GM23338 (cell line): ENCODE measurements around the gene GPI. TPM values are rescaled to one million over a fixed set of nuclear protein-coding genes. Genes with fewer than 3 reads are reported as not detected.

Experiments used
- ATAC-seq: fragments of 200-7000 bp; cut with Tn5 transposase; 3 replicates; pipeline ENCODE4 v1.9.1; 2020
- DNase-seq: peaks from one replicate; pipeline ENCODE4 v3.0.0-alpha.2; 2015; ENCODE audit warnings: low spot score
- H2AFZ ChIP-seq: fragments of 200-600 bp; sonication (generic); 2 replicates; pipeline ENCODE4 v1.8.0; 2016; ENCODE audit warnings: antibody characterized with exemption, mild to moderate bottlenecking, moderate library complexity
- H3F3A ChIP-seq: fragments of 200-600 bp; sonication (generic); replicated peaks from 2 replicates; pipeline ENCODE4 v1.8.0; 2017; ENCODE audit warnings: antibody characterized with exemption, mixed run types, low read depth
- H3K27ac ChIP-seq: fragments of 200-600 bp; sonication (generic); 2 replicates; pipeline ENCODE4 v1.6.1; 2016; ENCODE audit warnings: low read depth
- H3K27me3 ChIP-seq: fragments of 200-600 bp; sonication (generic); 2 replicates; pipeline ENCODE4 v1.8.0; 2016; ENCODE audit warnings: mild to moderate bottlenecking, mixed run types, moderate library complexity; ENCODE audit not compliant: insufficient read depth
- H3K36me3 ChIP-seq: fragments of 200-600 bp; sonication (generic); 2 replicates; pipeline ENCODE4 v1.8.0; 2016; ENCODE audit warnings: mild to moderate bottlenecking; ENCODE audit not compliant: insufficient read depth
- H3K4me1 ChIP-seq: fragments of 200-600 bp; sonication (generic); 2 replicates; pipeline ENCODE4 v1.8.0; 2016; ENCODE audit warnings: mild to moderate bottlenecking, moderate library complexity; ENCODE audit not compliant: insufficient read depth
- H3K4me2 ChIP-seq: fragments of 200-600 bp; sonication (generic); 2 replicates; pipeline ENCODE4 v1.7.1; 2017; ENCODE audit warnings: mixed run types
- H3K4me3 ChIP-seq: fragments of 200-600 bp; sonication (generic); 2 replicates; pipeline ENCODE4 v1.6.1; 2016; ENCODE audit warnings: mixed run types
- H3K79me2 ChIP-seq: fragments of 200-600 bp; sonication (generic); replicated peaks from 2 replicates; pipeline ENCODE4 v1.8.0; 2017; ENCODE audit warnings: mild to moderate bottlenecking; ENCODE audit not compliant: insufficient read depth
- H3K9me2 ChIP-seq: fragments of 200-600 bp; sonication (generic); 2 replicates; pipeline ENCODE4 v1.8.0; 2017; ENCODE audit not compliant: insufficient read depth
- H4K20me1 ChIP-seq: fragments of 200-600 bp; sonication (generic); replicated peaks from 2 replicates; pipeline ENCODE4 v1.8.0; 2017; ENCODE audit warnings: mild to moderate bottlenecking; ENCODE audit not compliant: insufficient read depth
- H3K27ac Mint-ChIP-seq: 2 replicates; pipeline ENCODE4 v1.8.0; 2020; ENCODE audit warnings: inconsistent platforms, mild to moderate bottlenecking, moderate library complexity, mixed read lengths
- H3K27me3 Mint-ChIP-seq: 3 replicates; pipeline ENCODE4 v1.8.0; 2022; ENCODE audit warnings: low read depth, mild to moderate bottlenecking, moderate library complexity, mixed read lengths, inconsistent platforms; ENCODE audit not compliant: insufficient read depth, poor library complexity
- H3K36me3 Mint-ChIP-seq: 3 replicates; pipeline ENCODE4 v1.8.0; 2021; ENCODE audit warnings: low read depth, mild to moderate bottlenecking, inconsistent platforms, moderate library complexity, mixed read lengths
- H3K4me1 Mint-ChIP-seq: 3 replicates; pipeline ENCODE4 v1.8.0; 2020; ENCODE audit warnings: mild to moderate bottlenecking, inconsistent platforms, mixed read lengths
- H3K4me3 Mint-ChIP-seq: 3 replicates; pipeline ENCODE4 v1.8.0; 2021; ENCODE audit warnings: moderate library complexity, mild to moderate bottlenecking, inconsistent platforms, mixed read lengths
- H3K9me3 Mint-ChIP-seq: 3 replicates; pipeline ENCODE4 v1.8.0; 2020; ENCODE audit warnings: moderate library complexity, mild to moderate bottlenecking, inconsistent platforms, mixed read lengths
- CREB1 ChIP-seq: fragments of 250-450 bp; sonication (Bioruptor Pico); IDR thresholded peaks from 2 replicates; pipeline ENCODE4 v1.5.0; 2020; ENCODE audit warnings: low read depth, mild to moderate bottlenecking, moderate library complexity
- EZH2 ChIP-seq: fragments of 200-600 bp; sonication (generic); IDR thresholded peaks from one replicate; pipeline ENCODE4 v1.8.0; 2017; ENCODE audit warnings: antibody characterized with exemption, mild to moderate bottlenecking, low read depth; ENCODE audit not compliant: unreplicated experiment
- EZH2phosphoT487 ChIP-seq: fragments of 200-600 bp; sonication (generic); IDR thresholded peaks from one replicate; pipeline ENCODE4 v1.8.1; 2018; ENCODE audit warnings: antibody characterized with exemption; ENCODE audit not compliant: unreplicated experiment
- NANOG ChIP-seq: IDR thresholded peaks from 2 replicates; pipeline ENCODE4 v1.6.1; 2016; ENCODE audit warnings: antibody characterized with exemption, borderline replicate concordance
- POLR2AphosphoS5 ChIP-seq: IDR thresholded peaks from 2 replicates; pipeline ENCODE4 v1.6.1; 2016; ENCODE audit warnings: antibody characterized with exemption, low read depth
- STAT1 ChIP-seq: IDR thresholded peaks from one replicate; pipeline ENCODE4 v1.6.1; 2016; ENCODE audit warnings: antibody characterized with exemption; ENCODE audit not compliant: unreplicated experiment
- ZNF114 ChIP-seq: fragments of 250-450 bp; sonication (Bioruptor Pico); IDR thresholded peaks from 2 replicates; pipeline ENCODE4 v1.5.0; 2020; ENCODE audit warnings: mild to moderate bottlenecking, moderate library complexity
- ZNF331 ChIP-seq: fragments of 250-450 bp; sonication (Bioruptor Pico); IDR thresholded peaks from 2 replicates; pipeline ENCODE4 v1.5.0; 2020; ENCODE audit warnings: low read depth, mild to moderate bottlenecking, moderate library complexity
- polyA plus RNA-seq: library from polyadenylated mRNA; unstranded; fragments of >200 nt; fragmentation: Nextera tagmentation; extraction: Ambion mirVana; gene quantifications from 2 replicates; pipeline ENCODE4 v1.2.1, GENCODE V29; 2016
- total RNA-seq: library from RNA; depleted of rRNA; stranded (reverse); fragments of >200 nt; shearing (Covaris generic); gene quantifications from 2 replicates; pipeline ENCODE4 v1.2.3, GENCODE V29; 2014
- TF ChIP-seq, protein P1 (sequence below): fragments of 250-450 bp; sonication (Bioruptor Pico); IDR thresholded peaks from 2 replicates; pipeline ENCODE4 v1.5.0; 2020; ENCODE audit warnings: mild to moderate bottlenecking, moderate library complexity
- TF ChIP-seq, protein P2 (sequence below): IDR thresholded peaks from one replicate; pipeline ENCODE4 v1.6.1; 2018; ENCODE audit warnings: antibody characterized with exemption; ENCODE audit not compliant: unreplicated experiment
- TF ChIP-seq, protein P3 (sequence below), 2 experiments: fragments of 200-600 bp in 1 of 2; sonication (generic) in 1 of 2; conservative IDR thresholded peaks; 2 replicates each; pipeline versions ENCODE4 v1.5.1 to v1.6.1; 2016 to 2017; ENCODE audit warnings: antibody characterized with exemption in 2 of 2, low read depth in 2 of 2, mild to moderate bottlenecking in 2 of 2, moderate library complexity in 1 of 2
- TF ChIP-seq, protein P4 (sequence below): IDR thresholded peaks from 2 replicates; pipeline ENCODE4 v1.6.1; 2016; ENCODE audit warnings: antibody characterized with exemption

GPI gene
- total and polyA plus RNA-seq, 2 experiments from 2014 or later = 136 to 327 TPM

DNA sequence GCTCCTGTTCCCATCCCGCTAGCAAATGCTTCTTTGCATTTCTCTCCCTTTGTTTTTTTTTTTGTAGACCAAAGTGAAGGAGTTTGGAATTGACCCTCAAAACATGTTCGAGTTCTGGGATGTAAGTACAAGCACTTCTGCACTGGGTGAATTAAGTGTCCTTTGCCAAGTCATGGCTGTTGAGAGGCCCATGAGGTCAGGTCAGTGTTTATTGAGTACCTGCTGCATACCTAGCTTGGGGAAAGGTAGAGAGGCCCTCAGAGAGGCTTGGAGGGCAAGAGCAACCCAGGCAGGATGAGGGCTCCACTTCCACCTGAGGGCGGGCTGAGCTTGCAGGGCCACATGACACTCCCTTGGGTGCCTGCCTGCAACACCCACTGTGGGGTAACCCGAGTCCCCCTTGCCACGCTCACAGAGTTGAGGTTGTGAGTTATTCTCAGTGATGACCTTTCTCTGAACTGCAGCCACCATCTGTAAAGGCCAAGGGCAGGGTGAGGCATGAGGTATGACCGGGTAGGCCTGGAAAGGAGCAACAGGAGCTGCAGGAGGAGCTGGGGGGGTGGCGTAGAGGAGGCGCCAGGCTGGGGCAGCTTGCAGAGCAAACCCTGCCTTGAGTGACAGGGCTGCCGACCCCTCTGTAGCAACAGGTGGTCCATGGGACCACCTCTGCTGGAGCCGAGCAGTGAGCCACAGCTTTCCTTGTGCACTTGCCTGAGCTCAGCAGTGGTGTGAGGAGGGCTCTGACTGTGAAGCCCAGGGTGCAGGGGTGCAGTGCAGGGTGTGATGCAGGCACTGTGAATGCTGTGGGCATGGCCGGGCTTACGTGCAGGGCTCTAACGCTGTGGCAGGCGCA, 16.6 kb downstream of the GPI start:
- no peaks in the 10 kb centered on the region for H3K9me2 ChIP-seq
- H3K27me3 ChIP-seq = no peaks in the 10 kb centered on the region
- Mint-ChIP-seq H3K36me3 (peaks cover 82% of the 10 kb centered on the region), H3K9me3 (no peaks in the 10 kb centered on the region), H3K4me3 (no peak overlapping the region), H3K27me3 (peaks cover 5% of the 10 kb centered on the region), H3K4me1 (no peaks in the 10 kb centered on the region), H3K27ac (no peak overlapping the region; the same call in 1 of the 2 replicates)
- no peak overlapping the region for H3K4me3 ChIP-seq
- H3K36me3 ChIP-seq = peaks cover 36% of the 10 kb centered on the region
- no peak overlapping the region for H3K4me2 ChIP-seq
- H3F3A ChIP-seq = no peaks in the 10 kb centered on the region
- ATAC-seq (no peak), DNase-seq (no peak)
- no peak overlapping the region for H2AFZ ChIP-seq
- H4K20me1 ChIP-seq = no peaks in the 10 kb centered on the region; the same call in none of the 2 replicates
- no peaks in the 10 kb centered on the region for H3K79me2 ChIP-seq
- H3K4me1 ChIP-seq = no peaks in the 10 kb centered on the region
- TF ChIP-seq, protein P1, sequence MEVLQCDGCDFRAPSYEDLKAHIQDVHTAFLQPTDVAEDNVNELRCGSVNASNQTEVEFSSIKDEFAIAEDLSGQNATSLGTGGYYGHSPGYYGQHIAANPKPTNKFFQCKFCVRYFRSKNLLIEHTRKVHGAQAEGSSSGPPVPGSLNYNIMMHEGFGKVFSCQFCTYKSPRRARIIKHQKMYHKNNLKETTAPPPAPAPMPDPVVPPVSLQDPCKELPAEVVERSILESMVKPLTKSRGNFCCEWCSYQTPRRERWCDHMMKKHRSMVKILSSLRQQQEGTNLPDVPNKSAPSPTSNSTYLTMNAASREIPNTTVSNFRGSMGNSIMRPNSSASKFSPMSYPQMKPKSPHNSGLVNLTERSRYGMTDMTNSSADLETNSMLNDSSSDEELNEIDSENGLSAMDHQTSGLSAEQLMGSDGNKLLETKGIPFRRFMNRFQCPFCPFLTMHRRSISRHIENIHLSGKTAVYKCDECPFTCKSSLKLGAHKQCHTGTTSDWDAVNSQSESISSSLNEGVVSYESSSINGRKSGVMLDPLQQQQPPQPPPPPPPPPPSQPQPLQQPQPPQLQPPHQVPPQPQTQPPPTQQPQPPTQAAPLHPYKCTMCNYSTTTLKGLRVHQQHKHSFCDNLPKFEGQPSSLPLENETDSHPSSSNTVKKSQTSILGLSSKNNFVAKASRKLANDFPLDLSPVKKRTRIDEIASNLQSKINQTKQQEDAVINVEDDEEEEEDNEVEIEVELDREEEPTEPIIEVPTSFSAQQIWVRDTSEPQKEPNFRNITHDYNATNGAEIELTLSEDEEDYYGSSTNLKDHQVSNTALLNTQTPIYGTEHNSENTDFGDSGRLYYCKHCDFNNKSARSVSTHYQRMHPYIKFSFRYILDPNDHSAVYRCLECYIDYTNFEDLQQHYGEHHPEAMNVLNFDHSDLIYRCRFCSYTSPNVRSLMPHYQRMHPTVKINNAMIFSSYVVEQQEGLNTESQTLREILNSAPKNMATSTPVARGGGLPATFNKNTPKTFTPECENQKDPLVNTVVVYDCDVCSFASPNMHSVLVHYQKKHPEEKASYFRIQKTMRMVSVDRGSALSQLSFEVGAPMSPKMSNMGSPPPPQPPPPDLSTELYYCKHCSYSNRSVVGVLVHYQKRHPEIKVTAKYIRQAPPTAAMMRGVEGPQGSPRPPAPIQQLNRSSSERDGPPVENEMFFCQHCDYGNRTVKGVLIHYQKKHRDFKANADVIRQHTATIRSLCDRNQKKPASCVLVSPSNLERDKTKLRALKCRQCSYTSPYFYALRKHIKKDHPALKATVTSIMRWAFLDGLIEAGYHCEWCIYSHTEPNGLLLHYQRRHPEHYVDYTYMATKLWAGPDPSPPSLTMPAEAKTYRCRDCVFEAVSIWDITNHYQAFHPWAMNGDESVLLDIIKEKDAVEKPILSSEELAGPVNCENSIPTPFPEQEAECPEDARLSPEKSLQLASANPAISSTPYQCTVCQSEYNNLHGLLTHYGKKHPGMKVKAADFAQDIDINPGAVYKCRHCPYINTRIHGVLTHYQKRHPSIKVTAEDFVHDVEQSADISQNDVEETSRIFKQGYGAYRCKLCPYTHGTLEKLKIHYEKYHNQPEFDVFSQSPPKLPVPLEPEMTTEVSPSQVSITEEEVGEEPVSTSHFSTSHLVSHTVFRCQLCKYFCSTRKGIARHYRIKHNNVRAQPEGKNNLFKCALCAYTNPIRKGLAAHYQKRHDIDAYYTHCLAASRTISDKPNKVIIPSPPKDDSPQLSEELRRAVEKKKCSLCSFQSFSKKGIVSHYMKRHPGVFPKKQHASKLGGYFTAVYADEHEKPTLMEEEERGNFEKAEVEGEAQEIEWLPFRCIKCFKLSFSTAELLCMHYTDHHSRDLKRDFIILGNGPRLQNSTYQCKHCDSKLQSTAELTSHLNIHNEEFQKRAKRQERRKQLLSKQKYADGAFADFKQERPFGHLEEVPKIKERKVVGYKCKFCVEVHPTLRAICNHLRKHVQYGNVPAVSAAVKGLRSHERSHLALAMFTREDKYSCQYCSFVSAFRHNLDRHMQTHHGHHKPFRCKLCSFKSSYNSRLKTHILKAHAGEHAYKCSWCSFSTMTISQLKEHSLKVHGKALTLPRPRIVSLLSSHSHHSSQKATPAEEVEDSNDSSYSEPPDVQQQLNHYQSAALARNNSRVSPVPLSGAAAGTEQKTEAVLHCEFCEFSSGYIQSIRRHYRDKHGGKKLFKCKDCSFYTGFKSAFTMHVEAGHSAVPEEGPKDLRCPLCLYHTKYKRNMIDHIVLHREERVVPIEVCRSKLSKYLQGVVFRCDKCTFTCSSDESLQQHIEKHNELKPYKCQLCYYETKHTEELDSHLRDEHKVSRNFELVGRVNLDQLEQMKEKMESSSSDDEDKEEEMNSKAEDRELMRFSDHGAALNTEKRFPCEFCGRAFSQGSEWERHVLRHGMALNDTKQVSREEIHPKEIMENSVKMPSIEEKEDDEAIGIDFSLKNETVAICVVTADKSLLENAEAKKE (CRISPR knock-in tag) = no peak
- TF ChIP-seq ZNF331 (CRISPR knock-in tag) = no peak
- TF ChIP-seq, protein P2, sequence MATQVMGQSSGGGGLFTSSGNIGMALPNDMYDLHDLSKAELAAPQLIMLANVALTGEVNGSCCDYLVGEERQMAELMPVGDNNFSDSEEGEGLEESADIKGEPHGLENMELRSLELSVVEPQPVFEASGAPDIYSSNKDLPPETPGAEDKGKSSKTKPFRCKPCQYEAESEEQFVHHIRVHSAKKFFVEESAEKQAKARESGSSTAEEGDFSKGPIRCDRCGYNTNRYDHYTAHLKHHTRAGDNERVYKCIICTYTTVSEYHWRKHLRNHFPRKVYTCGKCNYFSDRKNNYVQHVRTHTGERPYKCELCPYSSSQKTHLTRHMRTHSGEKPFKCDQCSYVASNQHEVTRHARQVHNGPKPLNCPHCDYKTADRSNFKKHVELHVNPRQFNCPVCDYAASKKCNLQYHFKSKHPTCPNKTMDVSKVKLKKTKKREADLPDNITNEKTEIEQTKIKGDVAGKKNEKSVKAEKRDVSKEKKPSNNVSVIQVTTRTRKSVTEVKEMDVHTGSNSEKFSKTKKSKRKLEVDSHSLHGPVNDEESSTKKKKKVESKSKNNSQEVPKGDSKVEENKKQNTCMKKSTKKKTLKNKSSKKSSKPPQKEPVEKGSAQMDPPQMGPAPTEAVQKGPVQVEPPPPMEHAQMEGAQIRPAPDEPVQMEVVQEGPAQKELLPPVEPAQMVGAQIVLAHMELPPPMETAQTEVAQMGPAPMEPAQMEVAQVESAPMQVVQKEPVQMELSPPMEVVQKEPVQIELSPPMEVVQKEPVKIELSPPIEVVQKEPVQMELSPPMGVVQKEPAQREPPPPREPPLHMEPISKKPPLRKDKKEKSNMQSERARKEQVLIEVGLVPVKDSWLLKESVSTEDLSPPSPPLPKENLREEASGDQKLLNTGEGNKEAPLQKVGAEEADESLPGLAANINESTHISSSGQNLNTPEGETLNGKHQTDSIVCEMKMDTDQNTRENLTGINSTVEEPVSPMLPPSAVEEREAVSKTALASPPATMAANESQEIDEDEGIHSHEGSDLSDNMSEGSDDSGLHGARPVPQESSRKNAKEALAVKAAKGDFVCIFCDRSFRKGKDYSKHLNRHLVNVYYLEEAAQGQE = no peak
- TF ChIP-seq, protein P3, sequence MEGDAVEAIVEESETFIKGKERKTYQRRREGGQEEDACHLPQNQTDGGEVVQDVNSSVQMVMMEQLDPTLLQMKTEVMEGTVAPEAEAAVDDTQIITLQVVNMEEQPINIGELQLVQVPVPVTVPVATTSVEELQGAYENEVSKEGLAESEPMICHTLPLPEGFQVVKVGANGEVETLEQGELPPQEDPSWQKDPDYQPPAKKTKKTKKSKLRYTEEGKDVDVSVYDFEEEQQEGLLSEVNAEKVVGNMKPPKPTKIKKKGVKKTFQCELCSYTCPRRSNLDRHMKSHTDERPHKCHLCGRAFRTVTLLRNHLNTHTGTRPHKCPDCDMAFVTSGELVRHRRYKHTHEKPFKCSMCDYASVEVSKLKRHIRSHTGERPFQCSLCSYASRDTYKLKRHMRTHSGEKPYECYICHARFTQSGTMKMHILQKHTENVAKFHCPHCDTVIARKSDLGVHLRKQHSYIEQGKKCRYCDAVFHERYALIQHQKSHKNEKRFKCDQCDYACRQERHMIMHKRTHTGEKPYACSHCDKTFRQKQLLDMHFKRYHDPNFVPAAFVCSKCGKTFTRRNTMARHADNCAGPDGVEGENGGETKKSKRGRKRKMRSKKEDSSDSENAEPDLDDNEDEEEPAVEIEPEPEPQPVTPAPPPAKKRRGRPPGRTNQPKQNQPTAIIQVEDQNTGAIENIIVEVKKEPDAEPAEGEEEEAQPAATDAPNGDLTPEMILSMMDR (conservative IDR thresholded peaks at IDR 0.05; ENCODE audit: low read depth in 2 of 2) = no peak
- TF ChIP-seq NANOG = no peak
- TF ChIP-seq, protein P4, sequence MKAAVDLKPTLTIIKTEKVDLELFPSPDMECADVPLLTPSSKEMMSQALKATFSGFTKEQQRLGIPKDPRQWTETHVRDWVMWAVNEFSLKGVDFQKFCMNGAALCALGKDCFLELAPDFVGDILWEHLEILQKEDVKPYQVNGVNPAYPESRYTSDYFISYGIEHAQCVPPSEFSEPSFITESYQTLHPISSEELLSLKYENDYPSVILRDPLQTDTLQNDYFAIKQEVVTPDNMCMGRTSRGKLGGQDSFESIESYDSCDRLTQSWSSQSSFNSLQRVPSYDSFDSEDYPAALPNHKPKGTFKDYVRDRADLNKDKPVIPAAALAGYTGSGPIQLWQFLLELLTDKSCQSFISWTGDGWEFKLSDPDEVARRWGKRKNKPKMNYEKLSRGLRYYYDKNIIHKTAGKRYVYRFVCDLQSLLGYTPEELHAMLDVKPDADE = no peak
- TF ChIP-seq EZH2phosphoT487 = no peak
- TF ChIP-seq ZNF114 (CRISPR knock-in tag) = no peak
- TF ChIP-seq STAT1 = no peak
- TF ChIP-seq EZH2 = no peak
- no peak for TF ChIP-seq CREB1
- TF ChIP-seq POLR2AphosphoS5 = no peak
- no peak overlapping the region for H3K27ac ChIP-seq
